Measurements from ENCODE around the gene MVB12B.

DNA sequence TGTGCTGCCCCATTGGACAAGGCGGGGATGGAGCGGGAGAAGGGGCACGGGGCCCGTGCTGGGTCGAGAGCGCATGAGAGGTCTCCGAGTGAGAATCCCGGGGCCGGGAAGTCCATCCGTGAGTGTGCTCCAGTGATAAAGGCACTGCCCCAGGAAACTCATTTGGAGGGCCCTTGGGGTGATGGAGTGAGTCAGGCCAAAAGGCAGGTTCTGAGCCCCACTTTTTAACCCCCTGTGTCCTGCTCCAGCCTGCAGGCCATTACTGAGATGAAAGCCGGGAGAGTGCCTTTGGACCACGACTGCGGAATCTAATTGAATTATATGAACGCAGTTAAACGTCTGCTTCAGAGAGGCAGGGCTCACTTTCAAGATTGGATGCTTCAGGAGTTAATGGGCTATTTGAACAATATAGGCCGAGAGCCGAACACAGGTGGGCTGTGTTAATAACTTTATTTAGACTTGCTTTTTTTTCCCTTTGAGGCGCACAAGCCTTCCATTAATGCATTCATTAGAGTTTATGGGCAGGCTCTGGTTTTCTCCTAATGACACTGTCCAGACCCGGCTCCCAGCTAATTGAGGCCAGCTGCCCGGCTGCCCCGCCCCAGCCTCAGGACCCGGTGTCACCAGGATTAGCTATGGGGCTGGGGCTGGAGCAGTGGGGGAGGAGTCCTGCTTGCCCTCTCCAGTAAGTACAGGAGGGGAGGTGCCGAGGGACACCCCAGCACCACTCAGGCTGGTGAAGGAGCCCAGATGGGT lies 208.0 kb downstream of the MVB12B start:
- TF ChIP-seq, protein P1, sequence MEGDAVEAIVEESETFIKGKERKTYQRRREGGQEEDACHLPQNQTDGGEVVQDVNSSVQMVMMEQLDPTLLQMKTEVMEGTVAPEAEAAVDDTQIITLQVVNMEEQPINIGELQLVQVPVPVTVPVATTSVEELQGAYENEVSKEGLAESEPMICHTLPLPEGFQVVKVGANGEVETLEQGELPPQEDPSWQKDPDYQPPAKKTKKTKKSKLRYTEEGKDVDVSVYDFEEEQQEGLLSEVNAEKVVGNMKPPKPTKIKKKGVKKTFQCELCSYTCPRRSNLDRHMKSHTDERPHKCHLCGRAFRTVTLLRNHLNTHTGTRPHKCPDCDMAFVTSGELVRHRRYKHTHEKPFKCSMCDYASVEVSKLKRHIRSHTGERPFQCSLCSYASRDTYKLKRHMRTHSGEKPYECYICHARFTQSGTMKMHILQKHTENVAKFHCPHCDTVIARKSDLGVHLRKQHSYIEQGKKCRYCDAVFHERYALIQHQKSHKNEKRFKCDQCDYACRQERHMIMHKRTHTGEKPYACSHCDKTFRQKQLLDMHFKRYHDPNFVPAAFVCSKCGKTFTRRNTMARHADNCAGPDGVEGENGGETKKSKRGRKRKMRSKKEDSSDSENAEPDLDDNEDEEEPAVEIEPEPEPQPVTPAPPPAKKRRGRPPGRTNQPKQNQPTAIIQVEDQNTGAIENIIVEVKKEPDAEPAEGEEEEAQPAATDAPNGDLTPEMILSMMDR (IDR thresholded peaks at IDR 0.05), result no peak
- no peak for TF ChIP-seq POLR2A (IDR thresholded peaks at IDR 0.05)

Data from testis (tissue), 2 donors.